WI38 (cell line): ENCODE data around the gene MRGPRD.

Experiments
- H3K4me3 ChIP-seq: 2 replicates; pipeline ENCODE4 v1.5.1; 2011; ENCODE audit warnings: low read depth, mild to moderate bottlenecking, control low read depth, low read length
- CTCF ChIP-seq: IDR thresholded peaks from 2 replicates; pipeline ENCODE4 v1.5.1; 2012; ENCODE audit warnings: low read depth, mild to moderate bottlenecking, control low read depth, low read length

Gene MRGPRD

DNA sequence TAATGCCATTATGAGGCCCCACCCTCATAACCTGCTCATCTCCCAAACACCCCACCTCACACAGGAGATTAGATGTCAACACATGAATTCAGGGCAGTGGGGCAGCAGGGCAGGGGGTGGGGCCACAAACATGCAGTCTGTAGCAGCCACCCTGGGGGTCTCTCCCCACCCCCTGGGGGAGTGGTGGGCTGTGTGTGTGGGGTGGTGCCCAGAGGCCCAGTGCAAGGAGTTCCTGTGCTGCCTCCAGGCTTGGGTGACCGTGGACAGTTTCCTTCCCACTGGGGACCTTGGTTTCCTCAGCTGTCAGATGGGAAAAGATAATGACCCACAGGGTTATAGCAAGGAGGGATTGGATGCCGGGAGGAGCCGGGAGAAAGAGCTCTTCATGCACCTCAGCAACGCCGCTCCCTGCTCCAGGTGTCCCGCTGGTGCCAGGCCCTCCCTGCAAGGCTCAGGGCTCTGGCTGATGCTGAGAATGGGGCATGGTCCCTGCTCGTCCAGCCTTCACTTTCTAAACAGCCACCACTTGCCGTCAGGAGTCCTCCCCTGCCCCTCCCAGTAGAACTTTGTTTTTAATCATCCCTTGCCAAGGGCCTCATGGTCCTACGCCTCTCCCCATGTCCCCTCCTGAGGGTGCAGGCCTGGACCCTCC, 34.2 kb upstream of the MRGPRD start:
- TF ChIP-seq CTCF = no peak

GRCh38 chr11:69014084-69014851, 33.5 kb upstream of the MRGPRD start:
- TF ChIP-seq CTCF = no peak
- H3K4me3 ChIP-seq = peak overlapping the region; percentile 87

More for the DNA sequence above, 34.2 kb upstream of the MRGPRD start:
- no peak overlapping the region for H3K4me3 ChIP-seq

DNA sequence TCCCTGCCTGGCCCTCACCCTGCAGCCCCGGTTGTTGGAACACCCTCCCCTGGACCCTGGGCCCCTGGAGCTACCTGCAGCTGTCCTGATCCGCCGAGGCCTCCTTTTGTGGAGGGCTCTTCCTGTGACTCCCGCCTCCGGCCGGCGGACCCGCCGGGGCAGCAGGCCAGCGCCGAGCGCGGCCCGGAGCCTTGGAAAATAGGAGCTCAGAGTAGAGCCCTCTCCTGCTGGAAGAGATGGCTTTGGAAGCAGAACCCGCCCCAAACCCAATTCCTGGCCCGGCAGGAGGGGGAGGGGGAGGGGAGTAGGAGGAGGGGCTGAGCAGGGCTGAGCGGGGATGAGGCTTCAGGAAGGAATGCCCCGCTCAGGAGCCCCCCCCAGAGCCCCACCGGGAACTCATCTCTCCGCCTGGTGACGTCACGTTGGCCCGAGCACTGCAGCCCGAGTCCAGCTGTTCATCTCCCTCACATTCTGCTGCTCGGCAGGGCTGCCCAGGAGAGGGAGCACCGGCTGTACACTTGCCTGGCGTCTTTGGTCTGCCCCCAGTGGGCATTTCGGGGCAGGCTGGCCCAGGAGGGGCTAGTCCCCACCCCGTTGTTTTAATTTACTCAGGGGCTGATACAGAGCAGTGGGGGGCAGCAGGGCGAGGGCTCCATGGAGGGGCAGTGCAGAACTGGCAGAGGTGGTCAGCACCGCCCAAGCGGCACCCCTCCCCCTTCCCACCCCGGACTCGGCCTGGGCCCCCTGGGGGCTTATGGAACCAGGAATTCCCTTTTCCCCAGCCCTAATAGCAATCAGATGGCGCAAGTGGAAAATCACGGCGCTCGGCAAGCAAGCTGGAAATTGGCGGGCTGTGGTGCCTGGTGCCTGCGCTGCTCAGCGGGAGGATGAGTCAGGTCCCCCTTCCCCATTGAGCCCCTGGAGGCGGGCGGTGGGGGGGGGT, 32.5 kb upstream of the MRGPRD start, which contains the start of gene MRGPRF:
Gene MRGPRF, minus strand, starts transcription at position 238 of the 943 bp plus-strand sequence. CDS start 3,345 bp downstream, outside the sequence.
- TF ChIP-seq CTCF = peak; percentile 75
- H3K4me3 ChIP-seq = peak within 1 kb of the TSS; percentile 87

DNA sequence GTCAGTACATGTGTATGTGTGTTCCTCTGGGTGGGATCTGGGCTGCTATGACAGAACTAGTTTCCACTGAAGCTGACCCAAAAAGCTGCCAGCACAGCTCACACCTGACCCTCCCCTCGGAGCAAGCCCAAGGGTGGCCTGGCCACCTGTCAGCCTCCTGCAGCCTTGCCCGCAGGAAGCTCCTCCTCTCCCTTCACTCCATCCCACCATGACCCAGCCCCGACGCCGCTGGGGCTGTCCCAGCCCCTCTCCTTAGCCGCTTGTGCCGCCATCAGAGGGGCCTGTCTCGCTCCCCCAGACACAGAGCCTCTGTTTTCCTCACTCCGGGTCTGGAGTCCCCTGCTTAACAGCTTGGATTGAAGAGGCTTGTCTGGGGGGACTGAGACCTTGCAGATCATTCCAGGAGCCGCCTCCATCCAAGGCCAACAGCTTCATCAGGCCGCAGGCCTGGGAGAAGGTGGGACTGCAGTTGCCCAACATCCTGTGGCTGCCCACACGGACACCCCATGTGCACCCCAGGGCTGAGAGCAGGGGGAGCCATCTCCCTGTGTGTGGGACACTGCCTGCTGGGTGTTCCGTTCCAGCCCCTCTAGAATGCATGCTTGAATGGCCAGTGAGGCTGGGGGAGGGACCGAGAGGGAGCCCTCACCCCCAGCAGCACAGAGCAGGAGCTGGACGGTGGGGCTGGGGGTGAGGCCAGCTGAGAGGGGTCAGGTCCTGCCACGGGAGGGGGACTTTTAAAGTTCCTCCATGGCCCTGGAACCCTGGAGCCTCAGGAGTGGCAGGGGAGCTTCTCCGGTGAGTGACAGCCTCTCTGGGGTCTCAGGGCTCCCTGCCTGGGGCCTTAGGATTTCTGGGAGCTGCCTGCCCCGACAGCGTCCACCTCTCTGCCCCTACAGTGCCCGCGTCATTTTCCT, 31.6 kb upstream of the MRGPRD start:
- H3K4me3 ChIP-seq = peak overlapping the region; percentile 87
- TF ChIP-seq CTCF = no peak

DNA sequence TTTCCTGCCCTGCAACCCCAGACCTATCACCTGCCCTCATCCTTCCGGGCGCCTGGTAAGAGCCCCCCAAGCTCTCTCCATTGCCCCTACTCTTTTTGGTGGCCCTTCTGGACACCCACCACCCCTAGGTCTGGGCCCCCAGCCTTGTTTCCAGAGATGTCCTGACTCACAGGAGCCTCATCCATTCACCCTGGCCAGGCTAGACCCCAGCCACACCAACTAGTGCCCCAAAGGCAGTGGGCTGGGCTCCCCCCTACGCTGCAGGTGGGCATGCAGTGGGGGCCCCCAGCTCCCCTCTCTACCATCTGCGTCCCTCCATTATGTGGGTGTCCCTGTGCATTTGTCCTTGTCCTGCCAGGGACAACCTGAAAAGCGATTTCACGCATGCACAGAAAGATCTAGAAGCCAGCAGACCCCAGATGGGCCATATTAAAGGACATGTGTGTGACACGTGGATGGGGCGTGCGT, 30.9 kb upstream of the MRGPRD start:
- TF ChIP-seq CTCF = no peak
- H3K4me3 ChIP-seq = peak overlapping the region; percentile 87

DNA sequence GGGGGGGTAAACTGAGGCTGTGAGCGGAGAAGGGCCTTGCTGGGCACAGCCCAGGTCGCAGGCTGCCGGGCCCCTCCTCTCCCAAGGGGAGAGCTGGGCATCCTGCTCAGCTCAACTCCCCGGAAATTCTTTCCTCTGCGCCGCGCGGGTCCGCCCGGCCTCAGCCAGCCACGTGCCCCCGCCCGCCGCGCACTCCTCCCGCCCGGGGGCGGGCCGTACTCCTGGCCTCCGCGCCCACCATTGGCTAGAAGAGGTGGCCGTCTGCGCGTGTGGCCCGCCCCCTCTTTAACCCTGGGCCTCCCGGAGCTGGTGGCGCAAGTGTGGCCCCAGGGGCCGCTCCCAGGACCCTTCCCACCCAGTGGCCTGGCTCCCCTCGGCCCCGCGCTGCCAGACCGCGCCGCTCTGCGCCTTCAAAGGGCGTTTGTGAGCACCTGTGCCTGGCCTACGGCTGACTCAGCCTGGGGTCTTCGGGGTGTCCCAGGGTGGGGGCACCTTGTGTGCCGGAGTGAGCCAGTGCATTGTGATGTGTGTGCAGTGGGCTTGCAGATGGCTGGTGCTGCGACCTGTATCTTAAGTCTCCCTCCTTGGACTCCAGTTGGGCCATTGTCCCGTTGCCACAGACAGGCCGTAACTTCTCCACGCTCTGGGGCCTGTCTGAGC, 30.3 kb upstream of the MRGPRD start:
- H3K4me3 ChIP-seq = peak overlapping the region; percentile 87
- TF ChIP-seq CTCF = no peak
